Erythroblast (primary cell): ENCODE measurements around the gene OR6J1.
"Not testable (repeated sequence)": the region's sequence is repeated elsewhere in the genome, so short reads cannot be mapped to it uniquely, and the experiment has no call there.

Experiments
- DNase-seq, 2 experiments: peaks; one replicate each; lab custom pipeline; 2025; lab: John Stamatoyannopoulos, UW
- GATA1 ChIP-seq: IDR thresholded peaks from 2 replicates; pipeline ENCODE4 v1.6.1; 2011; ENCODE audit warnings: low read depth, mild to moderate bottlenecking, control low read depth, low read length, moderate library complexity
- POLR2A ChIP-seq: IDR thresholded peaks from 2 replicates; pipeline ENCODE4 v1.6.1; 2011; ENCODE audit warnings: mild to moderate bottlenecking, low read length

OR6J1 gene

DNA sequence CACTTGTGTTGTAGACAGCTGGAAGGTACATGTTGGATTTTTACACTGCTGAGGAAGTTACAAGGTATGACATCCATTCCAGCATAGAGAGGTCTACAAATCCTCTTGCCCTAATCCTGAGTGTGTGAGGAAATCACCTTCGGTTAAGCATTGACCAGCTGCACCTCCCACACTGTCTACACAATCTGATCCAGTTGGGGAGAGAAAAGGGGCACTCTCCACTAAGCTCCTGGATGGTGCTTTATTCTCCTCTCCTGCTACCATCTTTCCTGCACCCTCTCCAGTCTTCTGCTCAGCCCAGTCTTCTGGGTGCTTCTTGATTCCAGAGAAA, at the start of gene OR6J1:
Gene OR6J1 (minus strand): TSS at position 48 of the 331 bp plus-strand sequence. CDS start 9,541 bp downstream, outside the sequence.
- TF ChIP-seq POLR2A (no peak), GATA1 (no peak)
- DNase-seq, result no peak

DNA sequence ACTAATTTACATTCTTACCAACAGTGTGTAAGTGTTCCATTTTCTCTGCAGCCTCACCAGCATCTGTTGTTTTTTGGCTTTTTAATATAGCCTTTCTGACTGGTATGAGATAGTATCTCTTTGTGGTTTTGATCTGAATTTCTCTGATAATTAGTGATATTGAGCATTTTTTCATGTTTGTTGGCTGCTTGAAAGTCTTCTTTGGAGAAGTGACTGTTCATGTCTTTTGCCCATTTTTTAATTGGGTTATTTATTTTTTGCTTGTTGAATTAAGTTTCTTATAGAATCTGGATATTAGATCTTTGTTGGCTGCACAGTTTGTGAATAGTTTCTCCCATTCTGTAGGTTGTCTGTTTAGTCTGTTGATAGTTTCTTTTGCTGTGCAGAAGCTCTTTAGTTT, 48.0 kb upstream of the OR6J1 start:
- no peak for TF ChIP-seq POLR2A
- TF ChIP-seq GATA1, result no peak
- no peak for DNase-seq

DNA sequence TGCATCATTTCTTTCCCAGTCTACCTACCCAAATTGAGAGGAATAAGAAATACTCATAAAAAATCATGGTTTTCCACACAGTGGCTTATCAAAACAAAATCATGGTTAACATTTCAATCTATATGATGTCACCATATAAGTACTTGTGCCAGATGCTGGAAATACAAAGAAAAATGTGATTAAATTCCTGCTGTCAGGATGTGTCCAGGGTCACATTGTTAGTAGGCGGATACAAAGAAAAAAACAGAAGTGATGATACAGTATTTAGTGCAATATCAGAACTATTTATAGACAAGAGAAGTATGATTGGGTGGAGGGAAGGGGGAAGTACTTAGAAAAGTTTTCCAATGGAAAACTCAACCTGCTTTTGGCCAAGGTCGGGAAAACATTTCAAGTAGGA, 47.0 kb upstream of the OR6J1 start:
- no peak for TF ChIP-seq GATA1

DNA sequence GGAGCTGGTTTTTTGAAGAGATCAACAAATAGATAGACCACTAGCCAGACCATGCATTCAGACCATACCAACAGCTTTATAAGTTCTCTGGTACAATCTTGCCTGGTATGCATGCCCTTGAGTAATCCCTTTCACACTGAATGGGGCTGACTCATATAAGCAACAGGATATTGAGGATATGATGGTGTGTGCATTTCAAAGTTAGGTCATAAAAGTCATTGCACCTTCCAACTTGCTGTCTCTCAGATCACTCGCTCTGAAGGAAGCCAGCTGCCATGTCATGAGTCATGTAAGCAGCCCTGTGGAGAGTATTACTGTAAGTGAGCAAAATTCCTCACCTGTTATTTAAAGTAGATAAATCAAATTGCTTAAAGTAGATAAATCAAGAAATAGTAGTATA, 45.0 kb upstream of the OR6J1 start:
- no peak for TF ChIP-seq GATA1
- no peak for TF ChIP-seq POLR2A
- DNase-seq, result no peak

More for the DNA sequence above, 47.0 kb upstream of the OR6J1 start:
- no peak for DNase-seq

DNA sequence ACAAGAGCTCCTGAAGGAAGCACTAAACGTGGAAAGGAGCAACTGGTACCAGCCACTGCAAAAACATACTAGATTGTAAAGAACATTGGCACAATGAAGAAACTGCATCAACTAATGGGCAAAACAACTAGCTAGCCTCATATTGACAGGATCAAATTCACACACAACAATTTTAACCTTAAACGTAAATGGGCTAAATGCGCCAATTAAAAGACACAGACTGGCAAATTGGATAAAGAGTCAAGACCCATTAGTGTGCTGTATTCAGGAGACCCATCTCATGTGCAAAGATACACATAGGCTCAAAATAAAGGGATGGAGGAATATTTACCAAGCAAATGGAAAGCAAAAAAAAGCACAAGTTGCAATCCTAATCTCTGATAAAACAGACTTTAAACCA, 43.8 kb upstream of the OR6J1 start:
- not testable (repeated sequence) for DNase-seq

DNA sequence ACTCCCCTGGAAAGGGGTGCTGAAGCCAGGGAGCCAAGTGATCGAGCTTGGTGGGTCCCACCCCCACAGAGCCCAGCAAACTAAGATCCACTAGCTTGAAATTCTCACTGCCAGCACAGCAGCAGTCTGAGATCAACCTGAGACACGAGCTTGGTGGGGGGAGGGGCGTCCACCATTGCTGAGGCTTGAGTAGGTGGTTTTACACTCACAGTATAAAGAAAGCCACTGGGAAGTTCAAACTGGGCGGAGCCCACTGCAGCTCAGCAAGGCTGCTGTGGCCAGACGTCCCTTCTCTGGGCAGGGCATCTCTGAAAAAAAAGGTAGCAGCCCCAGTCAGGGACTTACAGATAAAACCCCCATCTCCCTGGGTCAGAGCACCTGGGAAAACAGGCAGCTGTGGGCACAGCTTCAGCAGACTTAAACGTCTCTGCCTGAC, 42.0 kb upstream of the OR6J1 start:
- not testable (repeated sequence) for DNase-seq

DNA sequence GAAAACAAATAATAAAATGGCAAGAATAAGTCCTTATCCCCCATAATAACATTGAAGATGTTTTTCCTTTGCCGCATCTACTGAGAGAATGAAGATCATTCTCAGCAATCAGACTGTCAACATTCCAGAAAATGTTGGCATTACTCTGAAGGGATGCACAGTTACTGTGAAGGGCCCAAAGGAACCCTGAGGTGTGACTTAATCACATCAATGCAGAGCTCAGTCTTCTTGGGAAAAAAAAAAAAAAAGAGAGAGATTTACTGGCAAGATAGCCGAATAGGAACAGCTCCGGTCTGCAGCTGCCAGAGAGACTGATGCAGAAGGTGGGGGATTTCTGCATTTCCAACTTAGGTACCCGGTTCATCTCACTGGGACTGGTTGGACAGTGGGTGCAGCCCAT, 41.3 kb upstream of the OR6J1 start:
- no peak for DNase-seq
- no peak for TF ChIP-seq GATA1
- TF ChIP-seq POLR2A, result no peak

DNA sequence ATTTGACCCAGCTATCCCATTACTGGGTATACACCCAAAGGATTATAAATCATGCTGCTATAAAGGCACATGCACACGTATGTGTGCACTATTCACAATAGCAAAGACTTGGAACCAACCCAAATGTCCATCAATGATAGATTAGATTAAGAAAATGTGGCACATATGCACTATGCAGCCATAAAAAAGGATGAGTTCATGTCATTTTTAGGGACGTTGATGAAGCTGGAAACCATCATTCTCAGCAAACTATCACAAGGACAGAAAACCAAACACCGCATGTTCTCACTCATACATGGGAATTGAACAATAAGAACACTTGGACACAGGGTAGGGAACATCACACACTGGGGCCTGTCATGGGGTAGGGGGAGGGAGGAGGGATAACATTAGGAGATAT, 39.3 kb upstream of the OR6J1 start:
- DNase-seq, result not testable (repeated sequence)

DNA sequence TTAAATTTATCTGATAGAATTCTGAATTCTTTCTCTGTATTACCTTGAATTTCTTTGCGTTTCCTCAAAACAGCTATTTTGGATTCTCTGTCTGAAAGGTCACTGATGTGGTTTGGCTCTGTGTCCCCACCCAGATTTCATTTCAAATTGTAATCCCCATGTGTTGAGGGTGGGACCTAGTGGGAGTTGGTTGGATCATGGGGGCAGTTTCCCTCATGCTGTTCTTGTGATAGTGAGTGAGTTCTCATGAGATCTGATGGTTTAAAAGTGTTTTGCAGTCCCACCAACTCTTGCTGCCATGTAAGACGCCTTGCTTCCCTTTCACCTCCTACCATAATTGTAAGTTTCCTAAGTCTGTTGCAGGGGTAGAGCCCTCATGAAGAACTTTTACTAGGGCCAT, 34.1 kb upstream of the OR6J1 start:
- no peak for DNase-seq
- TF ChIP-seq POLR2A (no peak), GATA1 (no peak)

DNA sequence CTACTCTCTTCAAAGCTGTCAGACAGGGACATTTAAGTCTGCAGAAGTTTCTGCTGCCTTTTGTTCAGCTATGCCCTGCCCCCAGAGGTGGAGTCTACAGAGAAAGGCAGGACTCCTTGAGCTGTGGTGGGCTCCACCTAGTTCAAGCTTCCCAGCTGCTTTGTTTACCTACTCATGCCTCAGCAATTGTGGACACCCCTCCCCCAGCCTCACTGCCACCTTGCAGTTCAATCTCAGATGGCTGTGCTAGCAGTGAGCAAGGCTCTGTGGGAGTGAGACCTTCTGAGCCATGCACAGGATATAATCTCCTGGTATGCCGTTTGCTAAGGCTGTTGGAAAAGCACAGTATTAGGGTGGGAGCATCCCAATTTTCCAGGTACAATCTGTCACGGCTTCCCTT, 33.4 kb upstream of the OR6J1 start:
- not testable (repeated sequence) for DNase-seq

DNA sequence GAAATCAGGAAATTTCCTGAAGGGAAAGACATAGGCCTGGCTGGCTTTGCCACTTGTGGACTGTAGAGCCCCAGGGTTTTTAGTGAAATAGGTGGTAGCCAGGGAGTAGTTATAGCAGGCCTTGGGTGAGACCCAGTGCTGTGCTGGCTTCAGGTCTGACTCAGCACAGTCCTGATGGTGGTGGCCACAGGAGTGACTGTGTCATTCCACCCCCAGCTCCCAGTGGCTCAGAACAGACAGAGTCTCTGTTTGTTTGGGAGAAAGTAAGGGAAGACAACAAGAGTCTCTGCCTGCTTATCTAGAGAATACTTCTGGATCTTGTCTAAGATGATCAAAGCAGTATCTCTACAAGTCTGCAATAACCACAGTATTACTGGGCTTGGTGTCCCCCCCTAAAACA, 27.5 kb upstream of the OR6J1 start:
- no peak for TF ChIP-seq GATA1
- no peak for TF ChIP-seq POLR2A

DNA sequence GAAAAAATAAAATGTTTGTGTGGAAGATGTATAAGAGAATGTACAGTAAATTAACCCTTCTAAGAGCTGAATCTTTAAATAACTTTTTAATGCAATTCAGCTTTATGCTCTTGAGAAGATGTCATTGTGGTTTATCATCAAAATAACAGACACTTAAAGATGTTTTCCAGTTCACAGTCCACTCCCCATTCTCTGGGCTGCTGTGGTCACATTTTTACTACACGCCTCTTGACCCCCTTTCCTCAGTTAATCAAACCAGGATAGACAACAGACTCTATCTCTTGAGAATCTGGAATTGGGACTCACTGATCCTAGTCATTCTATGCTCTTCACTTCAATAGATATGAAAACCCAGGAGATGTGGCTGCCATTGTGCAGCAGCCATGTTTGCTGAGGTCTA, 24.7 kb upstream of the OR6J1 start:
- TF ChIP-seq POLR2A, result no peak
- TF ChIP-seq GATA1, result no peak
- no peak for DNase-seq

More for the DNA sequence above, 27.5 kb upstream of the OR6J1 start:
- peak in 1 of 2 experiments; percentile 12 for DNase-seq

DNA sequence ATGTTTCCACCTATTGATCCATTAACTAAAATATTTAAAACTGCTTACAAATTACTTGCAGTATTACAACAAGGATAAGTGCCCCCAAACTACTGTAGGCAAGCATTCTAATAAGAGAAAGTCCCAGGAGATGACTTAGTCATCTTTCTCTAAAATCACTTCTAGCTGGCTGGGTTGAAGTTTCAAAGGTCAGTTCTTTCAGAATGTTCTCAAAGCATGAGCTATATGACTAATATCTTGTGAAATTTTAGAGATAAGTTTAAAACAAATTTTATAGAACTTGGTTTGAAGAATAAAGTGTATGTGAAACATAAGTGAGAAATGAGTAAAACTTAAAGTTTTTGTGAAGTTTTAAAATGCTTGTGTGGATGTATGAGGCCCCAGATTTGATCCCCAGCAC, 24.3 kb upstream of the OR6J1 start:
- TF ChIP-seq POLR2A (no peak), GATA1 (no peak)
- no peak for DNase-seq

DNA sequence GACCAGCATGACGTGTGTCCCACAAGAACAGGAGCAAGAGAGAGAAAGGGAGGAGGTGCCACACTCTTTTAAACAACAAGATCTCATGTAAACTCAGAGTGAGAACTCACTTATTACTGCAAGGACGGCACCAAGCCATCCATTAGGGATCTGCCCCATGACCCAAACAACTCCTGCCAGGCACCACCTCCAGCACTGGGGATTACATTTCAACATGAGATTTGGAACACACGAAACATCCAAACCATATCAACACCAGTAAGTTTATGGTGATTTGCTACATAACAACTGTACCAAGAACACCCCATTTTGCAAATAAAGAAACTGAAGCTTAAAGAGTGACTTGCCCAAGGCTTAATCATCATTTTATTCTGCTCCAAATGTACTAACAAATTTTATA, 23.7 kb upstream of the OR6J1 start:
- TF ChIP-seq POLR2A (no peak), GATA1 (no peak)

DNA sequence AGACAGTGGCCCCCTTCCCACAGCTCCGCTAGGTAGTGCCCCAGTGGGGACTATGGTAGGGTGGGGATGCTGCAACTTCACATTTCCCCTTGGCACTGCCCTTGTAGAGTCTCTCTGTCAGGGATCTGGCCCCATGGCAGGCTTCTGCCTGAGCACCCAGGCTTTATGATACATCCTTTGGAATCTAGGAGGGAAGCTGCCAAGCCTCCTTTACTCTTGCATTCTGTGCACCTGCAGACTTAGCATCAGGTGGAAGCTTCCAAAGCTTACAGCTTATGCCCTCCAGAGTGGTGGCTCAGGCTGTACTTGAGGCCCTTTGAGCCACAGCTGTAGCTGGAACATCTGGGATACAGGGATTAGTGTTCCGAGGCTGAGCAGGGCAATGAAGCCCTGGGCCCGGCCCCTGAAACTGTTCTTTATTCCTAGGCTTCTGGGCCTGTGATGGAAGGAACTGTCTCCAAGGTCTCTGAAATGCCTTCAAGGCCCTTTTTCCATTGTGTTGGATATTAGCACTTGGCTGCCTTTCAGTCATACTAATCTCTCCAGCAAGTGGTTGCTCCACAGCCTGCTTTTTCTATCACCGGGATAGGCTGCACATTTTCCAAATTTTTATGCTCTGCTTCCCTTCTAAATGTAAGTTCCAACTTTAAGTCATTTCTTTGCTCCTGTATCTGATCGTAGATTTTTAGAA, 22.2 kb upstream of the OR6J1 start:
- no peak for DNase-seq

More for the DNA sequence above, 23.7 kb upstream of the OR6J1 start:
- DNase-seq, result no peak

DNA sequence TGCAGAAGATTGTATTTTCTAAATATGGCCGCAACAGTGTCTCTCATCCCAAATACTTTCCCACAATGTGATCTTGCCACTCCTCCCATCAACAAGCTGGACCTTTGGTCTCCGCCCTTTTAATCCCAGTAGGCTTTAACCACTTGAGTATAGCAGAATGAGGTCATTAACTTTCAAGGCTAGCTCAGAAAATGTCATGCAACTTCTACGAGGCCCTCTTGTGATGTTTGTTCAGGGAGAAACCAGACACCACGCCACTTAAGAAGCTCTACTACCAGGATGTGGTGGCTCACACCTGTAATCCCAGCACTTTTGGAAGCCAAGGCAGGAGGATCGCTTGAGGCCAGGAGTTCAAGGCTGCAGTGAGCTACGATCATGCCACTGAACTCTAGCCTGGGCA, 20.1 kb upstream of the OR6J1 start:
- DNase-seq, result no peak
- TF ChIP-seq POLR2A (no peak), GATA1 (no peak)

More for the DNA sequence above, 22.2 kb upstream of the OR6J1 start:
- TF ChIP-seq POLR2A (no peak), GATA1 (no peak)

DNA sequence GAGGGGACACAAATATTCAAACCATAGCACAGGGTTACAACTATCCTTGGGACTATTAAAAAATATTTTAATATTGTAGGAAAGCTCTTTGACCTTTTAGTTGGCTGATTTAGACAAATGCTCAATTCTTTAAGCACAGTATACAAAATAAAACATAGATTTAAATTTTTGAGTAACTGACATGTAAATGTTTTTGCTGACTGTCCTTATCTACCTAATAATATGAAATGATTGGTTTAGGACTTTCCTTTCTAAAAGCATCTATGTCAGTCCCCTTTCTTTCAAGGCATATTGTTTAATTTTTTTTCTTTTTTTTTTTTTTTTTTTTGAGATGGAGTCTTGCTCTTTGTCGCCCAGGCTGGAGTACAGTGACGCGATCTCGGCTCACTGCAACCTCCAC, 16.5 kb upstream of the OR6J1 start:
- TF ChIP-seq POLR2A, result no peak
- TF ChIP-seq GATA1, result no peak
- DNase-seq, result no peak
